Sigmoid colon (tissue), 4 donors: Measurements from ENCODE around the gene ARHGAP10.

ENCODE experiments used
- EP300 ChIP-seq, 4 donors: sonication (generic); formaldehyde crosslinking; IDR thresholded peaks; one replicate each; pipeline ENCODE4 v1.6.1; 2017; ENCODE audit warnings: antibody characterized with exemption in 4 of 4
- POLR2A ChIP-seq, 2 donors: fragments of 450-650 bp; IDR thresholded peaks; one replicate each; pipeline ENCODE4 v1.6.1; 2016; ENCODE audit warnings: antibody characterized with exemption in 2 of 2, mild to moderate bottlenecking in 2 of 2, moderate library complexity in 2 of 2
- TF ChIP-seq, protein P1 (sequence below), 4 experiments: fragments of 450-650 bp in 3 of 4; fragments of 200-600 bp in 1 of 4; IDR thresholded peaks; one replicate each; pipeline ENCODE4 v1.5.1; 2016 to 2019; ENCODE audit warnings: antibody characterized with exemption in 4 of 4, mild to moderate bottlenecking in 3 of 4, moderate library complexity in 2 of 4

DNA sequence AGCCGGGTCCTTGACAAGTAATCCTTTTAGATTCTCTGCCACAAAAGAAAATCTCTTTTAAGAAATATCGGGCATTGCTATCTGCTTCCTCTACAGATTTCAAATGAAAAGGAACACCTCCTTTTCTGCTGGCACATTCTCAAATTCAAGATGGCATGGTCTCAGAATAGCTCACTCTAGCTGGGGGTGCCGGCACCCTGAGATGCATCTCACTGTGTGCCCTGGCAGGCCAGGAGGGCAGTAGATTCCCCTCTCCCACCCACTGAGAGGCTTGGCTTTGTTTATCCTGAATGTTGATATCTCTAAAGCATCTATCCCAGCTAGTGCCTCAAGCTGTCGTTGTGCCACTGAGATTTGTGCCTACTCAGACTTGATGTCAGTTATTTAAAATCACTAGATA, 319.5 kb downstream of the ARHGAP10 start:
- TF ChIP-seq, protein P1, sequence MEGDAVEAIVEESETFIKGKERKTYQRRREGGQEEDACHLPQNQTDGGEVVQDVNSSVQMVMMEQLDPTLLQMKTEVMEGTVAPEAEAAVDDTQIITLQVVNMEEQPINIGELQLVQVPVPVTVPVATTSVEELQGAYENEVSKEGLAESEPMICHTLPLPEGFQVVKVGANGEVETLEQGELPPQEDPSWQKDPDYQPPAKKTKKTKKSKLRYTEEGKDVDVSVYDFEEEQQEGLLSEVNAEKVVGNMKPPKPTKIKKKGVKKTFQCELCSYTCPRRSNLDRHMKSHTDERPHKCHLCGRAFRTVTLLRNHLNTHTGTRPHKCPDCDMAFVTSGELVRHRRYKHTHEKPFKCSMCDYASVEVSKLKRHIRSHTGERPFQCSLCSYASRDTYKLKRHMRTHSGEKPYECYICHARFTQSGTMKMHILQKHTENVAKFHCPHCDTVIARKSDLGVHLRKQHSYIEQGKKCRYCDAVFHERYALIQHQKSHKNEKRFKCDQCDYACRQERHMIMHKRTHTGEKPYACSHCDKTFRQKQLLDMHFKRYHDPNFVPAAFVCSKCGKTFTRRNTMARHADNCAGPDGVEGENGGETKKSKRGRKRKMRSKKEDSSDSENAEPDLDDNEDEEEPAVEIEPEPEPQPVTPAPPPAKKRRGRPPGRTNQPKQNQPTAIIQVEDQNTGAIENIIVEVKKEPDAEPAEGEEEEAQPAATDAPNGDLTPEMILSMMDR (IDR thresholded peaks at IDR 0.05) = no peak
- TF ChIP-seq POLR2A (IDR thresholded peaks at IDR 0.05) (no peak), EP300 (IDR thresholded peaks at IDR 0.05) (no peak)
